Muscle of back (tissue), 11 donors: Measurements from ENCODE around the gene ATP6V0A4. TPM values are rescaled to one million over a fixed set of nuclear protein-coding genes. Genes with fewer than 3 reads are reported as not detected.
"Not testable (repeated sequence)": the region's sequence is repeated elsewhere in the genome, so short reads cannot be mapped to it uniquely, and the experiment has no call there.

Experiments used
- DNase-seq, 3 donors: peaks; one replicate each; pipeline versions ENCODE4 v3.0.0 to v3.0.0-alpha.2; 2013
- polyA plus RNA-seq, 10 donors: library from polyadenylated mRNA; unstranded; fragments of 120-200 nt; gene quantifications; one replicate each; pipeline ENCODE4 v1.2.1, GENCODE V29; 2013; ENCODE audit not compliant: insufficient read length in 10 of 10

The ATP6V0A4 gene
- polyA plus RNA-seq, 10 donors, result 0.08 to 0.35 (median 0.21) TPM; not detected in 2

- DNase-seq, result peak in 2 of 3 donors; percentile 13 to 22
Measured at GRCh38 chr7:138752518-138753149, 45.4 kb downstream of the ATP6V0A4 start.

GRCh38 chr7:138750901-138751464 is 47.0 kb downstream of the ATP6V0A4 start:
- no peak for DNase-seq

DNA sequence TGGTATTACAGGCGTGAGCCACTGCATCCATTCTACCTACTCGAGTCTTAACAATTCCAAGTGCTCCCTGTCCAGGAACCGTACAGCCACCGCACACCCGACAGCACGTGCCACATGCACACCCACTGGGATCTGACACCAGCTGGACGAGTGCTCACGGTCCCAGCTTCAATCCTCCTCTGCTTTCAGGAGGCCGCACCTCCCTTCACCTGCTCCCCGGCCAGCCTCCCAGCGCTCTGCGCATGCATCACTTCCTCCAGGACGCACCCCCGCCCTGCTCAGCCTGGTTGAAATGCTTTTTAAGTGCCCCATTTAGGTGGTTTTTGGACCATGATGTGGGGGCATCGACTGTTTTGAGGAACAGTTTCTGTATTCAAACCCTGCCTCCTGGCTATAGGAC is 47.5 kb downstream of the ATP6V0A4 start:
- no peak for DNase-seq

GRCh38 chr7:138749960-138750359 is 48.0 kb downstream of the ATP6V0A4 start:
- DNase-seq, result no peak

DNA sequence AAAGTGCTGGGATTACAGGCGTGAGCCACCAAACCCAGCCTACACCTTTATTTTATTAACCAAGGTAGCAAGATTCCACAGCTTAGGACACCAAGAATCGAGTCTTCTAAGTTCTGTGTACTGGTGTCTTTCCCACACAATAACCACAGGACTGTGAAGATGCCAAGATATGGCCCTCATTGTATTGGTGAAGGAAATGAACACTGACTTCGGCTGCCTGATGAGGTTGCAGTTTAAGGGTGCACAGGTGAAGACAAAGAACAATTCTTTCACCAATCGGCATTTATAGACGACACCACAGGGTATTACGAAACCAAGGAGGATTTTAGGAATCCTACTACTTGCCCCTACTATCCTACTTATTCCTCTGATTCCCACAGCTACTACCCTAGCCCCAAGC is 49.3 kb downstream of the ATP6V0A4 start:
- no peak for DNase-seq

DNA sequence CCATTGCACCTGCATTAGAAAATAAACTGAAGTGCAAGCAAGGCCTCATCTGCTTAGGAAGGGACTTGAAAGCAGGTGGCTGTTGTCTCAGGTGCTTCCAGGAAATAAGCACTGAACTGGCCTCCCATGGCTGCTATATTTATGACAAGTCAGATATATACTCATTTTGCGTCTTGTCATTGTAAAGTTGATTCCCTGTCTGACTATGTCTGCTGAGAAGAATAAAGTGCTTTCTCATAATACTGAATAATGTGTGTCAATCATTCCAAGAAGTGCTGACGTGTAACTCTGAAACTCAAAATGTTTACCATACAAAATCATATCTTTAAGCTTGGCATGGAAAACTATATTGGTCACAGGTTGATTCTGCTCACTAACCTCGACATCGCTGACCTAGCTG is 51.9 kb downstream of the ATP6V0A4 start:
- DNase-seq, result no peak

DNA sequence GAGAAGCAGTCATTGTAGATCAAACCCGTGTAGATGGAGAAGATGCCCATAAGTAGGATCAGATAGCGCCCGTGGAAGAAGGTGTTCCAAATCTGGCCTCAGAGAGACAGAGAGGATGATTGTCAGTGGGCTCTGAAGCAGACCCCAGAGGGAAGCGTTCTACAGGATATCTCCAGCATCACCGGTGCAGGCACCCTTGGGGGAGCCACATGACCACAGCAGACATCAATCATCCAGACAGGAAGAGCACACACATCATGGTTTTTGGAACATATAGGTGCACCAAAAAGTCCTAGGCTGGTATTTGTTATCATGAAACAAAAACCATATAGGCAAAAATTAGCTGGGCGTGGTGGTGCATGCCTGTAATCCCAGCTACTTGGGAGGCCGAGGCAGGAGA is 52.8 kb downstream of the ATP6V0A4 start:
- no peak for DNase-seq

GRCh38 chr7:138741453-138741735 is 56.6 kb downstream of the ATP6V0A4 start:
- no peak for DNase-seq

DNA sequence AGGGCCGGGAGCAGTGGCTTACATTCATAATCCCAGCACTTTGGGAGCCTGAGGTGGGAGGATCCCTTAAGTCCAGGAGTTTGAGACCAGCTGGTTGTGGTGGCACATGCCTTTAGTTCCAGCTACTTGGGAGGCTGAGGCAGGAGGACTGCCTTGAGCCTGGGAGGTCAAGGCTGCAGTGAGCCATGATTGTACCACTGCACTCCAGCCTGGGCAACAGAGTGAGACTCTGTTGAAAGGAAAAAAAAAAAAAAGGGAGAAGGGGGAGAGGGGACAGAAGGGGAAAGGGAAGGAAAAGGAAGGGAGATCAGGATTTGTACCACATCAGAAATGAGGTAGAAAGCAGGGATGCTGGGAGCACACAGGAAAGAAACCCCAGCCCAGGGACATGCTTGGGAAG is 58.1 kb downstream of the ATP6V0A4 start:
- no peak for DNase-seq

DNA sequence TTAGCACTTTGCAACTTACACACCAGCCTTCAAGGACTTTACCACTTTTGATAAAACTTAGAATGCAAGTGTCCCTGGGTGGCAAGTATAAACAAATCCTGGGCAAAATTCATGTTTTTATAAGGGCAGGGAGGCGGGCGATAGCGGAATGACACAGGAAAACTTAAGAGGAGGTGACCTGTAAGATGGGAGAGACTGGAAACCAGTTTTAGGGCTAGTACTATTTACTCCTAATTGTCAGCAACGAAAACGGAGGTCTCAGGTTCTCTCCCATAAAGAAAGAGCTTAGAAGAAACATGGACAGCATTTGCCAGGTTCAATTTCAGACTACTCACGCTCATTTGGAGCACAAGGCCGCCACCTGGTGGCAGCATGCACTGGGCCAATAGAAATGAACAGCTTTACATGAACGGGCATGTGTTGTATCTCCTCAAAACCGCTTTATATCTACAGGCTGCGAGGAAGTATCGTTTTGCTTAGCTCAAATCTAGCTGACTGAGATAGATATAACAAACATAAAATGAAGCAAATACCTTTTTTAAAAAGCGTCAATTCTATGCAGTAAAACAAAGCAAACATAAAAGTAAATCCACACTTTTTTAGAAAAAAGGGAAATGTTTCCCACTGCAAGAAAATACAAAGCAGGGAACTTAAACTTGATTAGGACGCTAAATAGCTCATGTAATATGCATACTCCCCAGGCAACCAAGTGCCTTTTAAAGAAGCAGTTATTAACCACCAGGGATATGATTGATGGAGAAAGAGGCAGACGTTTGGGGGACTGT is 59.3 kb downstream of the ATP6V0A4 start:
- DNase-seq, result peak; percentile 72 to 93 (median 87)

DNA sequence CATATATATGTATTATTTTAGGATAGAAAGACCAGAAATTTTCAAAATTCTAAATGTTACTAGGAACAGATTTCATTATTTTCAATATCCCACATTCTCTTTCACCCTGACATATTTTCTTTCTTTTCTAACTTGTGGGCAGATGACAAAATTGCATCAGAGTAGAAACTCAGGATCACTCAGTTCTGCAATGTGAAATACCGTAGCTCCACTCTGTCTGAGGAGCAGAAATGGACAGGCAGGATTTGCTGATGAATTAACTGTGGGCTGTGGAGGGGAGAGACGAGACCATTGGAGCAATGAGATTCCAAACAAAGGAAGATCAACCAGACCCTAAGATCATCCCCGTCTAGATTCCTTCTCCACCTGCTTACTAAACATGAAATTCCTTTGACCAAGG is 59.9 kb downstream of the ATP6V0A4 start:
- no peak for DNase-seq

- DNase-seq, result no peak
Measured at GRCh38 chr7:138735399-138735798, 62.6 kb downstream of the ATP6V0A4 start.

- not testable (repeated sequence) for DNase-seq
Measured at GRCh38 chr7:138731733-138732132, 66.3 kb downstream of the ATP6V0A4 start.

DNA sequence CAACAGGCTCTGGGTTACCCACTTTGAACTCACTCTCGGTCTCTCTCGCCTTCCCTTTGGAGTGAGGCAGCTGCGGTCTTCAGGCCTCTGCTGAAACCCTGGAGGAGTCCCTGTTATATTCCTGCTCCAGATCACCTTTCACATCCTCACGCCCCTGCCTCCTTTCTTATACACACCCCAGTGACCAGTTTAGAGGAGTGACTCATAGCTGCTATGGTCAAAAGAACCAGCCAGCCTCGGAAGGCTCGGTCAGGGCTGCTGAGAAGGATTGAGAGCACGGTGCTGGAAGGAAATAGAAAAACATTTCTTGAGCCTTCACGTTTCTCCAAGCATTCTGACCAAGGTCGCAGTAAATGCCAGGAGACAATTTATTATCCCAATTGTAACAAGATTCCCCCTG is 68.6 kb downstream of the ATP6V0A4 start:
- DNase-seq, result no peak

- no peak for DNase-seq
Measured at GRCh38 chr7:138727336-138728099, 70.5 kb downstream of the ATP6V0A4 start.

GRCh38 chr7:138726288-138726687 is 71.7 kb downstream of the ATP6V0A4 start:
- no peak for DNase-seq

GRCh38 chr7:138720286-138720685 is 77.7 kb downstream of the ATP6V0A4 start:
- no peak for DNase-seq

GRCh38 chr7:138716889-138717288 is 81.1 kb downstream of the ATP6V0A4 start:
- DNase-seq, result no peak

DNA sequence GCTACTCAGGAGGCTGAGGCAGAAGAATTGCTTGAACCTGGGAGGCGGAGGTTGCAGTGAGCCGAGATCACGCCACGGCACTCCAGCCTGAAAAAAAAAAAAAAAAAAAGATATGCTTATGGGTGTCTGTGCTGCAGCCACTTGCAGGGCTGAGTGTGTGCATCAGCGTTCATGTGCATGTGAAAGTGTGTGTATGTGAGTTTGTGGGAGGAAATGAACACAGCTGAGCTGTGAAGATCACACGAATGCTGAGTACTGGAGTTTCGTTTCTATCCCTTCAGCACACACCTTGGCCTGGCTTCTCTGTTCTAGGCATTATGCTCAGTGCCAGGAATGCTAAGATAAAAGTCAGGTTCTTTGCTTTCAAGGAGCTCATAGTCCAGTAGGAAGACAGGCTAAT is 84.8 kb downstream of the ATP6V0A4 start:
- DNase-seq, result no peak

GRCh38 chr7:138712652-138713051 is 85.3 kb downstream of the ATP6V0A4 start:
- no peak for DNase-seq

DNA sequence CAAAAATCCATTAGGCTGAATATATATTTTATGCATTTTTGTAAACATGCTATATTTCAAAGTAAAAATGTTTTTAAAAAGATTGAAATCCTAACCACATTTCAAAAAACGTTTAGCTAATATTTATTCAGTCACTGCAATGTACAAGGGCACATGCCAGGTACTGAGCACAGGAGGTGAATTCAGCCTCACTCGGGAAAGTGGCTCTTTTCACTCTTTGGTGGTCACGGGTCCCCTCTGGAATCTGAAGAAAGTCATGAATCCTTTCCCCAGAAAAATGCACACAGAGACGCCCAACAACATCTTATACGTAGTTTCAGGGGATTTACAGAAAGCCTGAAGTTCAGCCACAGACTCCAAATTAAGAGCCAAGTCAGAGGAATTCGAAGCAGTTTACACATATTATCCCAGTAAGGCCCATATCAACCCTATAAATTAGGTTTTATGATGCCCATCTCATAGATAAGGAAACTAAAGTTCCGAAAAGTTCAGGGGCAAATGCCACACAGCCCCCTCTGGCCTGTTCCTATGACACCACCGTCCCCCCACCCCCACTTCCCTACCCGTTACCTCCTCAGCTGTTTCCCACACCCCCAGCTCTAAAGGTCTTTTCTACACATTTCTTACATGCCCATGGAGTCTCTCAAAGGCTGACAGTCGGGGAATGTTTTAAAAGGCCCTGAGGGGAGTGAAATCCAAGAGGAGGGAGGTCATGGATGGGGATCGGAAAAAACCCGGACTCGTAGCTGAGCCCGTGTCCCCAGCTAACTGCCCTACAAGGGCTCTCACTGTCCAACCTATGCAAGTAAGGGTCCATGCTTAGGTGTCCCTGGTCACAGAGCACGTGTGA is 87.2 kb downstream of the ATP6V0A4 start:
- no peak for DNase-seq

GRCh38 chr7:138705167-138705566 is 92.8 kb downstream of the ATP6V0A4 start:
- no peak for DNase-seq
